ENCODE data around the gene COL27A1. TPM values are rescaled to one million over a fixed set of nuclear protein-coding genes. Genes with fewer than 3 reads are reported as not detected.
A peak's percentile ranks its signal among the peaks of the same experiment; 100 is the strongest.

COL27A1 gene
- total and polyA plus RNA-seq, 12 donors, result 3.0 to 99.8 (median 11.9) TPM

DNA sequence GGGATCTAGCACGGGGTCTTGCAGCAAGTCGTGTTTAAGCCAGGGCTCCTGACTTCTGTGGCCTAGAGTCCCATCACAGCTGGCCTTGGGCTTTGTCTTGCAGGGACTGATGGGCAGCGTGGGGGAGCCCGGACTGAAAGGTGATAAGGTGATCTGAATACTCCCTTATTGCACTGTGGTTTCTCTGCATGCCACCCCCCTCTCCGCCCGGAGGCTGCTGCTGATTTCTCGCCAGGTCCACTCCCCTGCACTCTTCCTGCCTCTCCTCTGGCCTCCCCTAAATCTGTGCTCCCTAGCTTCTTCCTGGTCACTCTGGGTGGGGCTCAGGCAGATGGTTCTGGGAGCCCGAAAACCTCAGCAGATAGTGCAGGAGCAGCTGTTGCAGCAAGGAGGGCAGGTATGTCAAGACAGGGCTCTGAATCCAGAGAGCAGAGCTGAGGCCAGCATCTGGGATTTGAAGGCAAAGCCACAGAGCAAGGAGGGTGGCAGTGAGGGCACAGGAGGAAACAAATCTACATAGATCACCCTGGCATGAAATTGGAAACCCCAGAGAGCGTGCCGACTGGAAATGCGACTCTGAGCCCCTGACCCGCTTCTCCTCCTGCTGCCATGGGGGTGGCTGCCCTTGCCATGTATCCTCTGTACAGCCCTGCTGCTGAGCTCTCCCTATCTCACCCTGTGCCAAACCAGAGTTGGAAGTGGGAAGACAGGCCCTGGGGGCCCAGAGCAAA, 76.5 kb downstream of the COL27A1 start:
- Histone ChIP-seq H3K27ac (peak overlapping the region in 1 of 5 donors; percentile 16), H3K36me3 (replicated peaks in 1 of 2) (no peaks in the 10 kb centered on the region), H3K9me3 (replicated peaks in 1 of 3) (no peaks in the 10 kb centered on the region), H3K4me1 (replicated peaks in 1 of 2) (peaks cover 0 to 4% of the 10 kb centered on the region in 2 donors), H3K27me3 (no peaks in the 10 kb centered on the region), H3K4me3 (no peak overlapping the region)
- no peak for DNase-seq
- intact Hi-C loops (cut with DNase I), result no loop called here
- TF ChIP-seq POLR2A (IDR thresholded peaks at IDR 0.05), result no peak
- TF ChIP-seq, protein P1, sequence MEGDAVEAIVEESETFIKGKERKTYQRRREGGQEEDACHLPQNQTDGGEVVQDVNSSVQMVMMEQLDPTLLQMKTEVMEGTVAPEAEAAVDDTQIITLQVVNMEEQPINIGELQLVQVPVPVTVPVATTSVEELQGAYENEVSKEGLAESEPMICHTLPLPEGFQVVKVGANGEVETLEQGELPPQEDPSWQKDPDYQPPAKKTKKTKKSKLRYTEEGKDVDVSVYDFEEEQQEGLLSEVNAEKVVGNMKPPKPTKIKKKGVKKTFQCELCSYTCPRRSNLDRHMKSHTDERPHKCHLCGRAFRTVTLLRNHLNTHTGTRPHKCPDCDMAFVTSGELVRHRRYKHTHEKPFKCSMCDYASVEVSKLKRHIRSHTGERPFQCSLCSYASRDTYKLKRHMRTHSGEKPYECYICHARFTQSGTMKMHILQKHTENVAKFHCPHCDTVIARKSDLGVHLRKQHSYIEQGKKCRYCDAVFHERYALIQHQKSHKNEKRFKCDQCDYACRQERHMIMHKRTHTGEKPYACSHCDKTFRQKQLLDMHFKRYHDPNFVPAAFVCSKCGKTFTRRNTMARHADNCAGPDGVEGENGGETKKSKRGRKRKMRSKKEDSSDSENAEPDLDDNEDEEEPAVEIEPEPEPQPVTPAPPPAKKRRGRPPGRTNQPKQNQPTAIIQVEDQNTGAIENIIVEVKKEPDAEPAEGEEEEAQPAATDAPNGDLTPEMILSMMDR (IDR thresholded peaks at IDR 0.05), result no peak
- WGBS, 4 donors, result 76 to 82% (median 78%) methylated on average over 8 to 12 of the region's 12 CpGs

DNA sequence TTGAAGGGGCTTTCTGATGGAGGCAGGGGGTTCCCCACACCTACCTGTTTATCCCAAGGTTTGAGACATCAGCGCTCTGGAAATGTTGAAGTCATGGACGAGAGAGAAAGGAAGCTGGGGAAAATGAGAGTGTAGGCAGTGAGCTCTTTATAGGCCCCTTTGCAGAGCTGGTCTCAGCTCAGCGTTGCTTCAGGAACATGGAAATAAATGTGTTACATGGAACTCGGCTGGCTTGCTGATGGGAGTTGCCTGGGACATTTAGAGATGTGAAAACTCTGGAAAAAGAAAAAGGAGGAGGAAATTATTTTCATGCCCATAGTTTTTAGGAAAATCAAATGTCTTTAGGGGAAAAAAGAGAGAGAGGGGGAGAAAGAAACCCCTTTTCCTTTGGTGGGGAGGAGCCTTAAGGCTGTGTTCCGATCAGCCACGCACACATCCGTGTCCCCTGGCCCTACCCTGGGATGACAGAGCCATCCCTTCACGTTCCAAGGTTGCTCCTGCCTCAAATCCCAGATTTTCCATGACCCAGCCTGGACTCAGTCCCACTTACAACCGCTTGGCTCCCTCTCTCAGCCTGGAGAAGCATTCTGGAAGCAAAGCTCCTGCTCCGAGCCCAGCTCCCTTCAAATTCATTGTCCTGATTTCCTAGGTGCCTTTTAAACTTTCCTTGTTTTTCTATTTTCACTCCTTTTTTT, 78.3 kb downstream of the COL27A1 start:
- intact Hi-C loops (cut with DNase I), result no loop called here
- WGBS, 4 donors, result 64 to 75% (median 68%) methylated on average over 10 of the region's 10 CpGs
- Histone ChIP-seq H3K9me3 (replicated peaks in 1 of 3) (no peaks in the 10 kb centered on the region), H3K4me3 (no peak overlapping the region), H3K27ac (peak overlapping the region in 3 of 5 donors; percentile 25 to 60 (median 40)), H3K27me3 (no peaks in the 10 kb centered on the region), H3K4me1 (replicated peaks in 1 of 2) (peaks cover 0 to 4% of the 10 kb centered on the region in 2 donors), H3K36me3 (replicated peaks in 1 of 2) (no peaks in the 10 kb centered on the region)
- peak in 5 of 7 donors; percentile 8 to 59 (median 36) for DNase-seq
- TF ChIP-seq POLR2A (IDR thresholded peaks at IDR 0.05), result no peak
- TF ChIP-seq, protein P1 (IDR thresholded peaks at IDR 0.05), result peak in 1 of 6 experiments; percentile 9

DNA sequence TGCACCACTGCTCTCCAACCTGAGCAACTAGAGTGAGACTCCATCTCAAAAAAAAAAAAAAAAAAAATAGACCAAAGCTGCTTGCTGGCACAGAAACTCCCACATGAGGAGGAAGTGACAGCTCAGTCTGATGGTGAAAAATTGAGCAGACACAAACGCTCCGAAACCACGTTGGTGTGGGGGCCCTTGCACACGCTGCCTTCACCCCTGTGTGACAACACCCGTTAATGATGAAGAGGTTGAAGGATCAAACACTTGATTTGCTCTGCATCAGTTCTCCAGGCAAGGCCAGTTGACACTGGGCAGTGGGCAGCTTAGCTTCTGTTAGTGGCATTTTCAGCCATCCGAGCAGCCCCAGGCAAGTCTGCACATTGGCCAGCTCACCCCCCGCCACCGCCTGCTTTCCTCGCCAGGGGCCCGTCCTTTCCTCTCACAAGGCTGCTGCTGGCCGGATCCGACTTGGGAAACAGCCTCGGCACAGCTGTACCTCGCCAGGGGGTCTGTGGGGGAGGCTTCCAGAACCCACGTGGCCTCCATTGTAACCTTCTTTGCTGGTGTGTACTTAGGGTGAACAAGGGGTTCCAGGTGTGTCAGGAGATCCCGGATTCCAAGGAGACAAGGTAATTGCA, 79.8 kb downstream of the COL27A1 start:
- DNase-seq, result no peak
- intact Hi-C loops (cut with DNase I), result no loop called here
- Histone ChIP-seq H3K4me3 (no peak overlapping the region), H3K4me1 (replicated peaks in 1 of 2) (peaks cover 0 to 4% of the 10 kb centered on the region in 2 donors), H3K9me3 (replicated peaks in 1 of 3) (no peaks in the 10 kb centered on the region), H3K27me3 (no peaks in the 10 kb centered on the region), H3K27ac (no peak overlapping the region), H3K36me3 (replicated peaks in 1 of 2) (no peaks in the 10 kb centered on the region)
- 68 to 87% (median 80%) methylated on average over 15 to 16 of the region's 16 CpGs for WGBS, 4 donors
- TF ChIP-seq, protein P1 (IDR thresholded peaks at IDR 0.05), result no peak
- no peak for TF ChIP-seq POLR2A (IDR thresholded peaks at IDR 0.05)

Measured in adrenal gland (tissue), 12 donors.